ENCODE data around the gene CYP4F8.
"Not testable (repeated sequence)": the region's sequence is repeated elsewhere in the genome, so short reads cannot be mapped to it uniquely, and the experiment has no call there.

The CYP4F8 gene

GRCh38 chr19:15607978-15608925 lies 6.8 kb upstream of the CYP4F8 start:
- H3K36me3 Mint-ChIP-seq; H3K4me3 Mint-ChIP-seq; H3K9me3 Mint-ChIP-seq; DNase-seq (ENCODE audit: low spot score in 2 of 2); ATAC-seq; H3K4me1 Mint-ChIP-seq; H3K27ac Mint-ChIP-seq: not testable (repeated sequence)

GRCh38 chr19:15609261-15609660 lies 5.8 kb upstream of the CYP4F8 start:
- Mint-ChIP-seq H3K27ac (no peak overlapping the region), H3K36me3 (no peaks in the 10 kb centered on the region), H3K4me1 (no peaks in the 10 kb centered on the region), H3K9me3 (no peaks in the 10 kb centered on the region), H3K4me3 (no peak overlapping the region)
- no peak for ATAC-seq
- no peak for DNase-seq (ENCODE audit: low spot score in 2 of 2)

GRCh38 chr19:15612342-15612741 lies 2.7 kb upstream of the CYP4F8 start:
- Mint-ChIP-seq H3K36me3 (no peaks in the 10 kb centered on the region), H3K4me1 (peaks cover 11% of the 10 kb centered on the region), H3K9me3 (peaks cover 5% of the 10 kb centered on the region), H3K27ac (no peak overlapping the region), H3K4me3 (no peak overlapping the region)
- ATAC-seq (no peak), DNase-seq (ENCODE audit: low spot score in 2 of 2) (no peak)

- Mint-ChIP-seq H3K36me3 (no peaks in the 10 kb centered on the region), H3K4me1 (peaks cover 11% of the 10 kb centered on the region), H3K9me3 (peaks cover 5% of the 10 kb centered on the region), H3K27ac (no peak overlapping the region), H3K4me3 (no peak overlapping the region)
- DNase-seq (ENCODE audit: low spot score in 2 of 2) (peak in 1 of 2 donors; percentile 17), ATAC-seq (no peak)
Observed at GRCh38 chr19:15613338-15613737, 1.7 kb upstream of the CYP4F8 start.

- DNase-seq (ENCODE audit: low spot score in 2 of 2) (no peak), ATAC-seq (no peak)
- Mint-ChIP-seq H3K9me3 (peaks cover 5% of the 10 kb centered on the region), H3K27ac (no peak overlapping the region), H3K4me1 (peaks cover 11% of the 10 kb centered on the region), H3K4me3 (no peak overlapping the region), H3K36me3 (no peaks in the 10 kb centered on the region)
Observed at GRCh38 chr19:15615526-15615925, 508 bp downstream of the CYP4F8 start.

- H3K36me3 Mint-ChIP-seq, result no peaks in the 10 kb centered on the region
- H3K27ac Mint-ChIP-seq, result peak overlapping the region; percentile 60
- ATAC-seq (peak; percentile 36), DNase-seq (ENCODE audit: low spot score in 2 of 2) (peak in 1 of 2 donors; percentile 13)
- peaks cover 11% of the 10 kb centered on the region for H3K4me1 Mint-ChIP-seq
- peaks cover 5% of the 10 kb centered on the region for H3K9me3 Mint-ChIP-seq
- H3K4me3 Mint-ChIP-seq, result no peak overlapping the region
Observed at GRCh38 chr19:15616183-15616582, 1.2 kb downstream of the CYP4F8 start.

GRCh38 chr19:15616627-15617270 lies 1.7 kb downstream of the CYP4F8 start:
- H3K4me3 Mint-ChIP-seq, result no peak overlapping the region
- H3K9me3 Mint-ChIP-seq, result peaks cover 5% of the 10 kb centered on the region
- DNase-seq (ENCODE audit: low spot score in 2 of 2), result peak in 1 of 2 donors; percentile 25
- H3K36me3 Mint-ChIP-seq, result no peaks in the 10 kb centered on the region
- H3K27ac Mint-ChIP-seq, result peak overlapping the region; percentile 60
- H3K4me1 Mint-ChIP-seq, result peaks cover 11% of the 10 kb centered on the region
- ATAC-seq, result no peak

GRCh38 chr19:15618321-15618720 lies 3.3 kb downstream of the CYP4F8 start:
- no peak for ATAC-seq
- DNase-seq (ENCODE audit: low spot score in 2 of 2), result peak in 1 of 2 donors; percentile 13
- H3K36me3 Mint-ChIP-seq, result no peaks in the 10 kb centered on the region
- H3K27ac Mint-ChIP-seq, result no peak overlapping the region
- peaks cover 5% of the 10 kb centered on the region for H3K9me3 Mint-ChIP-seq
- H3K4me1 Mint-ChIP-seq, result peaks cover 11% of the 10 kb centered on the region
- H3K4me3 Mint-ChIP-seq, result no peak overlapping the region

GRCh38 chr19:15621801-15622200 lies 6.8 kb downstream of the CYP4F8 start:
- no peak overlapping the region for H3K4me3 Mint-ChIP-seq
- H3K9me3 Mint-ChIP-seq, result no peaks in the 10 kb centered on the region
- DNase-seq (ENCODE audit: low spot score in 2 of 2) (no peak), ATAC-seq (no peak)
- no peaks in the 10 kb centered on the region for H3K4me1 Mint-ChIP-seq
- no peak overlapping the region for H3K27ac Mint-ChIP-seq
- H3K36me3 Mint-ChIP-seq, result no peaks in the 10 kb centered on the region

- no peaks in the 10 kb centered on the region for H3K4me1 Mint-ChIP-seq
- ATAC-seq, result no peak
- H3K36me3 Mint-ChIP-seq, result no peaks in the 10 kb centered on the region
- no peak overlapping the region for H3K4me3 Mint-ChIP-seq
- H3K9me3 Mint-ChIP-seq, result no peaks in the 10 kb centered on the region
- H3K27ac Mint-ChIP-seq, result no peak overlapping the region
- DNase-seq (ENCODE audit: low spot score in 2 of 2), result no peak
Observed at GRCh38 chr19:15622991-15623390, 8.0 kb downstream of the CYP4F8 start.

GRCh38 chr19:15623711-15624318 lies 8.8 kb downstream of the CYP4F8 start:
- ATAC-seq (no peak), DNase-seq (ENCODE audit: low spot score in 2 of 2) (no peak)
- Mint-ChIP-seq H3K4me3 (no peak overlapping the region), H3K9me3 (no peaks in the 10 kb centered on the region), H3K4me1 (no peaks in the 10 kb centered on the region), H3K27ac (no peak overlapping the region), H3K36me3 (no peaks in the 10 kb centered on the region)

- Mint-ChIP-seq H3K36me3 (no peaks in the 10 kb centered on the region), H3K4me1 (peaks cover 7% of the 10 kb centered on the region), H3K27ac (no peak overlapping the region), H3K4me3 (no peak overlapping the region), H3K9me3 (no peaks in the 10 kb centered on the region)
- no peak for ATAC-seq
- no peak for DNase-seq (ENCODE audit: low spot score in 2 of 2)
Observed at GRCh38 chr19:15628236-15629002, 13.4 kb downstream of the CYP4F8 start.

GRCh38 chr19:15629003-15629880 lies 14.2 kb downstream of the CYP4F8 start:
- ATAC-seq, result peak; percentile 86
- Mint-ChIP-seq H3K4me3 (no peak overlapping the region), H3K36me3 (no peaks in the 10 kb centered on the region), H3K27ac (no peak overlapping the region), H3K4me1 (peaks cover 7% of the 10 kb centered on the region), H3K9me3 (no peaks in the 10 kb centered on the region)
- peak; percentile 93 to 96 for DNase-seq (ENCODE audit: low spot score in 2 of 2)

GRCh38 chr19:15631817-15632216 lies 16.8 kb downstream of the CYP4F8 start:
- no peak for ATAC-seq
- H3K9me3 Mint-ChIP-seq, result no peaks in the 10 kb centered on the region
- H3K36me3 Mint-ChIP-seq, result no peaks in the 10 kb centered on the region

More at GRCh38 chr19:15631817-15632216, 16.8 kb downstream of the CYP4F8 start:
- DNase-seq (ENCODE audit: low spot score in 2 of 2), result no peak
- H3K27ac Mint-ChIP-seq, result no peak overlapping the region
- H3K4me1 Mint-ChIP-seq, result peaks cover 7% of the 10 kb centered on the region
- H3K4me3 Mint-ChIP-seq, result no peak overlapping the region

All from stimulated activated effector memory CD8-positive, alpha-beta T cell treated with anti-CD3 and anti-CD28 coated beads, Interleukin-12 subunit alpha, Interleukin-12 subunit beta, amount 100 ng/mL, for 72 hours (primary cell).